Nucleus accumbens (tissue), 56 donors: ENCODE results near the gene GRIP1.

ENCODE experiments used
- DNase-seq, 56 donors: peaks; one replicate each; lab custom pipeline; 2025; lab: John Stamatoyannopoulos, UW

Gene GRIP1

GRCh38 chr12:66491853-66492252, 187.0 kb downstream of the GRIP1 start:
- no peak for DNase-seq

- no peak for DNase-seq
Observed at GRCh38 chr12:66482351-66483203, 196.3 kb downstream of the GRIP1 start.

- no peak for DNase-seq
Observed at GRCh38 chr12:66467932-66468331, 210.9 kb downstream of the GRIP1 start.

- DNase-seq = no peak
Observed at GRCh38 chr12:66461331-66461730, 217.5 kb downstream of the GRIP1 start.

GRCh38 chr12:66459944-66460482, 218.9 kb downstream of the GRIP1 start:
- DNase-seq = no peak

GRCh38 chr12:66456612-66457011, 222.3 kb downstream of the GRIP1 start:
- no peak for DNase-seq

GRCh38 chr12:66453844-66454243, 225.0 kb downstream of the GRIP1 start:
- no peak for DNase-seq

- no peak for DNase-seq
Observed at GRCh38 chr12:66453120-66453519, 225.8 kb downstream of the GRIP1 start.

- no peak for DNase-seq
Observed at GRCh38 chr12:66449531-66449930, 229.3 kb downstream of the GRIP1 start.

- no peak for DNase-seq
Observed at GRCh38 chr12:66447643-66448042, 231.2 kb downstream of the GRIP1 start.

GRCh38 chr12:66446276-66446675, 232.6 kb downstream of the GRIP1 start:
- no peak for DNase-seq

GRCh38 chr12:66441905-66442559, 236.8 kb downstream of the GRIP1 start:
- DNase-seq = no peak

GRCh38 chr12:66438601-66439000, 240.3 kb downstream of the GRIP1 start:
- DNase-seq = no peak

GRCh38 chr12:66430106-66430505, 248.8 kb downstream of the GRIP1 start:
- no peak for DNase-seq

GRCh38 chr12:66428870-66429269, 250.0 kb downstream of the GRIP1 start:
- no peak for DNase-seq

- no peak for DNase-seq
Observed at GRCh38 chr12:66428261-66428660, 250.6 kb downstream of the GRIP1 start.

GRCh38 chr12:66426696-66427095, 252.2 kb downstream of the GRIP1 start:
- DNase-seq = no peak

- DNase-seq = no peak
Observed at GRCh38 chr12:66423266-66423665, 255.6 kb downstream of the GRIP1 start.

- DNase-seq = no peak
Observed at GRCh38 chr12:66418908-66419307, 260.0 kb downstream of the GRIP1 start.

- DNase-seq = no peak
Observed at GRCh38 chr12:66417217-66417616, 261.7 kb downstream of the GRIP1 start.

GRCh38 chr12:66409195-66409871, 269.5 kb downstream of the GRIP1 start:
- peak in 4 of 56 donors; percentile 1 to 29 (median 7) for DNase-seq
